H1 (cell line): ENCODE measurements around the gene PRKCA. TPM values are rescaled to one million over a fixed set of nuclear protein-coding genes. Genes with fewer than 3 reads are reported as not detected.

Source experiments
- CBX8 ChIP-seq: fragments of 300-800, 300-1000 bp; sonication (generic); IDR thresholded peaks from 2 replicates; pipeline ENCODE4 v1.7.1; 2016; ENCODE audit warnings: low read depth, low read length, borderline replicate concordance
- EGR1 ChIP-seq: IDR thresholded peaks from 2 replicates; pipeline ENCODE4 v1.6.1; 2011; ENCODE audit warnings: low read depth, low read length, borderline replicate concordance
- JUND ChIP-seq: IDR thresholded peaks from 2 replicates; pipeline ENCODE4 v1.6.1; 2011; ENCODE audit warnings: mild to moderate bottlenecking, improper control_type of control experiment, low read length
- NRF1 ChIP-seq: IDR thresholded peaks from 2 replicates; pipeline ENCODE4 v1.6.1; 2011; ENCODE audit warnings: mild to moderate bottlenecking, low read depth, low read length, improper control_type of control experiment
- RBBP5 ChIP-seq: IDR thresholded peaks from 2 replicates; pipeline ENCODE4 v1.7.1; 2012; ENCODE audit warnings: low read depth, mild to moderate bottlenecking, inconsistent platforms, low read length, moderate library complexity, borderline replicate concordance
- RXRA ChIP-seq: IDR thresholded peaks from 2 replicates; pipeline ENCODE4 v1.6.1; 2011; ENCODE audit warnings: low read depth, mild to moderate bottlenecking, low read length, moderate library complexity; ENCODE audit not compliant: insufficient read depth
- SIRT6 ChIP-seq: IDR thresholded peaks from one replicate; pipeline ENCODE4 v1.7.1; 2012; ENCODE audit warnings: low read length, inconsistent platforms
- YY1 ChIP-seq: IDR thresholded peaks from 2 replicates; pipeline ENCODE4 v1.6.1; 2011; ENCODE audit warnings: low read depth, mild to moderate bottlenecking, low read length
- polyA plus RNA-seq, 7 experiments: library from polyadenylated mRNA; depleted of rRNA in 3 of 7; stranded (reverse) in 5 of 7; unstranded in 2 of 7; fragments of >200 nt in 5 of 7; fragments of 200-250 nt in 2 of 7; gene quantifications; 1 replicate in 5 of 7; 2 replicates in 1 of 7; 4 replicates in 1 of 7; pipeline versions ENCODE4 v1.2.1 to v1.2.3, GENCODE V29; 2011 to 2013; ENCODE audit warnings: missing spikeins in 2 of 7, mixed read lengths in 2 of 7
- total RNA-seq: library from RNA; stranded (reverse); fragmentation: NEBNext Ultra II Directional; extraction: Animal tissue kit (Norgen Biotek cat#: 25700); gene quantifications from 2 replicates; pipeline ENCODE4 v1.2.1, GENCODE V29; 2021

Gene PRKCA
- total and polyA plus RNA-seq, 2 of the 8 experiments (the other 6 are each of a cell fraction or from before 2014, with no cell fraction given), result 5.8 to 17.8 TPM

DNA sequence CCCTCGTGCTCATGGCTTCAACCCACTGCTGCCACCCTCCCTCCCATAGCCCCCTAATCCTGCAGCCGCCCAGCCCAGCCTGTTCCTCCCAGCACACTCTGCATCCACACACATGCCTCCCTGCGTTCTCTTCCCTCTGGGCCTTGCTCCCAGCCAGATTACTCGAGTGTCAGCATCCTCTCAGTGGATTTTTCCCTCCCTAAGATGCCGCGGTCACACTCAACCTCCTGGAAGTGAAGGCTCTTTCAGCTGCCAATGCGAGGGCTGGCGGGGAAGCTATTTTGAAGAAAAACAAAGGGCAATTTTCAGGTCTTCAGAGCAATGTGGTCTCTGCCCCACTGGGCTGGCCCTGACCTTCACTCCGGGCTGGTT is 509.3 kb downstream of the PRKCA start (continued):
- TF ChIP-seq RXRA, result no peak
- TF ChIP-seq JUND, result no peak
- no peak for TF ChIP-seq RBBP5
- no peak for TF ChIP-seq SIRT6
- no peak for TF ChIP-seq CBX8
- TF ChIP-seq NRF1, result no peak
- no peak for TF ChIP-seq YY1
- TF ChIP-seq EGR1, result no peak
